Hematopoietic multipotent progenitor cell treated with erythropoietin and hydrocortisone succinate and interleukin-3 and kit ligand, for 4 days (in vitro differentiated cells): ENCODE data around the gene BPIFA2.
A peak's percentile ranks its signal among the peaks of the same experiment; 100 is the strongest.

Source experiments
- DNase-seq: peaks from one replicate; pipeline ENCODE4 v3.0.0-alpha.2; 2015

The BPIFA2 gene

GRCh38 chr20:33203444-33203843 is 35.5 kb downstream of the BPIFA2 start:
- DNase-seq, result no peak

GRCh38 chr20:33209789-33210188 is 41.8 kb downstream of the BPIFA2 start:
- DNase-seq, result peak; percentile 78

GRCh38 chr20:33210371-33210770 is 42.4 kb downstream of the BPIFA2 start:
- DNase-seq, result no peak

- DNase-seq, result peak; percentile 70
Observed at GRCh38 chr20:33211817-33212424, 44.0 kb downstream of the BPIFA2 start.

DNA sequence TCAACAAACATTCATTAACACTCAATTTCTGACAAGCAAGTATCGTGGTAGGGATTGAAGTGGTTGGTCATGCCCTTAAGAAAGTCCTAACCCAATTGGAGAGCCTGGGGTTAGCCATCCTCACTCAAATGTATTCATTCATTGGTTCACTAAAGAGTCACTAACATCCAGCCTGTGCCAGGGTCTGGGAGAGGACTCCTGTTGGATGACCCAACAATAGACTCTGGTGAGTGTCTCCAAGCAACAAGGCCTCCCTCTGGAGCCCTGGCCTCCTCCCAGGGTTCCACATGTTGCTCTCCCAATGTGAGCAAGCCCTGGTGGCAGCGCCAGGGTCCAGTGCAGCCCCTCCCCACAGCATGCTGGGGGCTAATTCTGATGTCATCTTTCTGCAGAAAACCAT is 49.1 kb downstream of the BPIFA2 start, which contains the start of gene BPIFA3:
Gene BPIFA3, plus strand, starts transcription at position 301 of the 400 bp plus-strand sequence. CDS start 185 bp downstream, outside the sequence.
- no peak for DNase-seq

- DNase-seq, result no peak
Observed at GRCh38 chr20:33224399-33224798, 56.4 kb downstream of the BPIFA2 start.

DNA sequence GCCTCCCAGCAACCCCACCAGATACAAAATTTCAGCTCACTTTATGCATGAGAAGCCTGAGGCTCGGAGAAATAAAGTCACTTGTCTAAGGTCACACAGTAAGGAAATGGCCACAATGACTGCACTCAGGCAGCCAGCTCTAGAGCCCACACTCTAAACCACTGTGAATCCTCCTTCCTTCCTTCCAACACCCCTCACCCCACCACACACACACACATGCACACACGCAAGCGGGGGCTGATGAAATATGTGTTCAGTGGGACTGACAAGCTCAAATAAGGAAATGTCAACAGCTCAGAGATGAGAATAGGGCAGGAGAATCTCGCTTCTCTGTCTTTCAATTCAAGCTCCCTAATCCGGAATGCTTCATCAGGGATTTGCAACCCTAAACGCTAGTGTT is 61.9 kb downstream of the BPIFA2 start:
- peak; percentile 61 for DNase-seq
